Nucleus accumbens (tissue), 56 donors: Measurements from ENCODE around the gene SHOC2.
"Not testable (repeated sequence)": the region's sequence is repeated elsewhere in the genome, so short reads cannot be mapped to it uniquely, and the experiment has no call there.

Experiments
- DNase-seq, 56 donors: peaks; one replicate each; lab custom pipeline; 2025; lab: John Stamatoyannopoulos, UW

SHOC2 gene

GRCh38 chr10:110900983-110901382 is 18.4 kb upstream of the SHOC2 start:
- no peak for DNase-seq

GRCh38 chr10:110901954-110902819 is 17.2 kb upstream of the SHOC2 start:
- peak in 10 of 56 donors; percentile 1 to 37 (median 10) for DNase-seq

- no peak for DNase-seq
These were observed 15.8 kb upstream of the SHOC2 start for GRCh38 chr10:110903280-110904278.

- no peak for DNase-seq
These were observed 9.3 kb upstream of the SHOC2 start for GRCh38 chr10:110910138-110910537.

GRCh38 chr10:110912374-110912773 is 7.0 kb upstream of the SHOC2 start:
- DNase-seq: no peak

GRCh38 chr10:110914431-110914830 is 5.0 kb upstream of the SHOC2 start:
- no peak for DNase-seq

- DNase-seq: no peak
These were observed 4.4 kb upstream of the SHOC2 start for GRCh38 chr10:110915035-110915434.

GRCh38 chr10:110915600-110915999 is 3.8 kb upstream of the SHOC2 start:
- not testable (repeated sequence) for DNase-seq

- no peak for DNase-seq
These were observed 2.7 kb upstream of the SHOC2 start for GRCh38 chr10:110916554-110917346.

- DNase-seq: peak in 9 of 56 donors; percentile 54 to 86 (median 77)
These were observed 1.1 kb upstream of the SHOC2 start for GRCh38 chr10:110918269-110918642.

- DNase-seq: peak in 49 of 56 donors; percentile 52 to 100 (median 87)
These were observed 608 bp upstream of the SHOC2 start, which contains the start of gene BBIP1 for GRCh38 chr10:110918643-110919348. Gene BBIP1, minus strand, starts transcription at chr10:110919180. Its CDS starts 1,023 bp downstream, at chr10:110918157.

- DNase-seq: peak in 28 of 56 donors; percentile 2 to 49 (median 30)
These were observed 822 bp downstream of the SHOC2 start for GRCh38 chr10:110919971-110920881.

- DNase-seq: no peak
These were observed 4.6 kb downstream of the SHOC2 start for GRCh38 chr10:110923856-110924493.

GRCh38 chr10:110927461-110927860 is 8.1 kb downstream of the SHOC2 start:
- no peak for DNase-seq

- no peak for DNase-seq
These were observed 12.5 kb downstream of the SHOC2 start for GRCh38 chr10:110931769-110932381.

- no peak for DNase-seq
These were observed 13.2 kb downstream of the SHOC2 start for GRCh38 chr10:110932505-110933180.

- DNase-seq: no peak
These were observed 17.4 kb downstream of the SHOC2 start for GRCh38 chr10:110936757-110937156.
